LNCaP clone FGC (cell line): Measurements from ENCODE around the gene BTBD6.

Experiments
- DNase-seq: peaks from one replicate; pipeline ENCODE4 v3.0.0-alpha.2; 2011; ENCODE audit warnings: low read depth
- H3K4me3 ChIP-seq: 2 replicates; pipeline ENCODE4 v1.5.1; 2011; ENCODE audit warnings: mild to moderate bottlenecking, low read depth, low read length, control low read depth
- CTCF ChIP-seq: IDR thresholded peaks from 2 replicates; pipeline ENCODE4 v1.5.1; 2012; ENCODE audit warnings: mild to moderate bottlenecking; ENCODE audit not compliant: control insufficient read depth, insufficient read depth; ENCODE audit errors: extremely low read depth

BTBD6 gene

DNA sequence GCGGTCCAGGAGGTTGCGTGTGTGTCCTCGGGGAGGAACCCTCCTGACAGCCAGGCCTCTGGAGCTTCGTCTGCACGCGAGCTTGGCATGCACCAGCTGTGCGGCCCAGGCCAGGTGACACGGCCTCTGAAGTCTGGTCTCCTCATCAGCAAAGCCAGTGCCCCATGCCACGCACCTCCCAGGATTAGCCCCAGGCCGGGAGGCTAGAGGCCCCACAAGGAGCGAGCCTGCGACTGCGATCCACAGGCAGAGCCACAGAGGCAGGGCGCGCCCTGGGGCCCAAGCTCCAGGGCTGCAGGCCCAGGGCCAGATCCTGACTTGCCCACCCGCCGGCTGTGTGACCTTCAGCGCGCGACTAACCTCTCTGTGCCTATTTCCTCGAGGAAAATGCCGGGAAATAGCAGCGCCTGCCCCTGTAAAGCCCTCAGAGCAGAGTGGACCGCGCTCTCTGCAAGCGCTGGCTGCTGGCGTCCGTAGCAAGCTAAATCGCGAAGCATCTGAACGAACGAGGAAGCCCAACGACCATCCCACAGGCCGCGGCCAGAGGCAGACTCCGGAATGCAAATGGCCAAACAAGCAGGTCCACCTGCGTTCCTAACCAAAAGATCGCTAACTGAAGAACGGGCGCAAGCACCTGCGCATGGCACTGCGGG, 492 bp upstream of the BTBD6 start:
- no peak for TF ChIP-seq CTCF
- no peak for DNase-seq
- peak overlapping the region; percentile 68 for H3K4me3 ChIP-seq

DNA sequence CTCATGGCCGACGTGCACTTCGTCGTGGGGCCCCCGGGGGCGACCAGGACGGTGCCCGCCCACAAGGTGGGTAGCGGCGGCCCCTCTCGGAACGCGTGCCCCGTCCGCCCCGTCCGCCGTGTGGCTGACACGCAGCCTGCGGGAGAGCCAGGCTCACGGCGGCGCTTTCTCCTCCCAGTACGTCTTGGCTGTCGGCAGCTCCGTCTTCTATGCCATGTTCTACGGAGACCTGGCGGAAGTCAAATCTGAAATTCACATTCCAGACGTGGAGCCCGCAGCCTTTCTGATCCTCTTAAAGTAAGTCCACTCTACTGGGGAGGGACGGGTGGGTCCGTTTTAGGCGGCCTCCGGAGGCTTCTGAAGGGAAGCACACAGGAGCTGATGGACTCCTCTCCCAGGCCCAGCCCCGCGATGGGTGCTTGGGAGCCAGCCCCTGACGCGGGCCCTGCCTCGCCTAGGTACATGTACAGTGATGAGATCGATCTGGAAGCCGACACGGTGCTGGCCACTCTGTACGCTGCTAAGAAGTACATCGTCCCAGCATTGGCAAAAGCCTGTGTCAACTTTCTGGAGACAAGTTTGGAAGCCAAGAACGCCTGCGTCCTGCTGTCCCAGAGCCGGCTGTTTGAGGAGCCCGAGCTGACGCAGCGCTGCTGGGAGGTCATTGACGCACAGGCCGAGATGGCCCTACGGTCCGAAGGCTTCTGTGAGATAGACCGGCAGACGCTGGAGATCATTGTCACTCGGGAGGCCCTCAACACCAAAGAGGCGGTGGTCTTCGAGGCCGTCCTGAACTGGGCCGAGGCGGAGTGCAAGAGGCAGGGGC, 1.1 kb downstream of the BTBD6 start:
- H3K4me3 ChIP-seq, result peak overlapping the region; percentile 49
- DNase-seq, result no peak
- no peak for TF ChIP-seq CTCF

DNA sequence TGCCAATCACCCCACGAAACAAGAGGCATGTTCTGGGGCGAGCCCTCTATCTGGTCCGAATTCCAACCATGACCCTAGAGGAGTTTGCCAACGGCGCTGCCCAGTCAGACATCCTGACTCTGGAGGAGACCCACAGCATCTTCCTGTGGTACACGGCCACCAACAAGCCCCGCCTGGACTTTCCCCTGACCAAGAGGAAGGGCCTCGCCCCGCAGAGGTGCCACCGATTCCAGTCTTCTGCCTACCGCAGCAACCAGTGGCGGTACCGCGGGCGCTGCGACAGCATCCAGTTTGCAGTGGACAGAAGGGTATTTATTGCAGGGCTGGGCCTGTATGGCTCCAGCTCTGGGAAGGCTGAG, 1.7 kb downstream of the BTBD6 start:
- no peak overlapping the region for H3K4me3 ChIP-seq
- no peak for TF ChIP-seq CTCF
- no peak for DNase-seq

GRCh38 chr14:105250986-105251385, 2.7 kb downstream of the BTBD6 start:
- TF ChIP-seq CTCF, result no peak
- H3K4me3 ChIP-seq, result no peak overlapping the region
- DNase-seq, result no peak

GRCh38 chr14:105251920-105252319, 3.6 kb downstream of the BTBD6 start:
- H3K4me3 ChIP-seq, result no peak overlapping the region
- no peak for DNase-seq
- no peak for TF ChIP-seq CTCF

- H3K4me3 ChIP-seq, result no peak overlapping the region
- DNase-seq, result no peak
- TF ChIP-seq CTCF, result no peak
These were observed 4.4 kb downstream of the BTBD6 start for GRCh38 chr14:105252552-105253328.
